ENCODE measurements around the gene KRTAP27-1. TPM values are rescaled to one million over a fixed set of nuclear protein-coding genes. Genes with fewer than 3 reads are reported as not detected.
A peak's percentile ranks its signal among the peaks of the same experiment; 100 is the strongest.

Gene KRTAP27-1
- not detected for total RNA-seq

- no peak for ATAC-seq
- DNase-seq (ENCODE audit: low spot score), result no peak
Observed at GRCh38 chr21:30337276-30337744, at the start of gene KRTAP27-1. Gene KRTAP27-1, minus strand, starts transcription at chr21:30337694. Its CDS starts 26 bp downstream, at chr21:30337668.

GRCh38 chr21:30382201-30382600 lies 44.7 kb upstream of the KRTAP27-1 start:
- no peak for ATAC-seq

GRCh38 chr21:30372139-30372770 lies 34.8 kb upstream of the KRTAP27-1 start, which contains the start of gene KRTAP13-2:
Gene KRTAP13-2, minus strand, starts transcription at chr21:30372271. Its CDS starts 58 bp downstream, at chr21:30372213.
- DNase-seq (ENCODE audit: low spot score), result no peak
- no peak for ATAC-seq

More at GRCh38 chr21:30382201-30382600, 44.7 kb upstream of the KRTAP27-1 start:
- no peak for DNase-seq (ENCODE audit: low spot score)

GRCh38 chr21:30355906-30356305 lies 18.4 kb upstream of the KRTAP27-1 start:
- ATAC-seq, result no peak
- no peak for DNase-seq (ENCODE audit: low spot score)

GRCh38 chr21:30354308-30355005 lies 17.0 kb upstream of the KRTAP27-1 start:
- no peak for DNase-seq (ENCODE audit: low spot score)
- ATAC-seq, result no peak

- DNase-seq (ENCODE audit: low spot score), result no peak
- no peak for ATAC-seq
Observed at GRCh38 chr21:30351534-30351933, 14.0 kb upstream of the KRTAP27-1 start.

- ATAC-seq (no peak), DNase-seq (ENCODE audit: low spot score) (no peak)
Observed at GRCh38 chr21:30349572-30349971, 12.1 kb upstream of the KRTAP27-1 start.

- DNase-seq (ENCODE audit: low spot score), result no peak
- ATAC-seq, result no peak
Observed at GRCh38 chr21:30348506-30348905, 11.0 kb upstream of the KRTAP27-1 start, which contains the start of gene KRTAP23-1. Gene KRTAP23-1, minus strand, starts transcription at chr21:30348606. Its CDS starts 0 bp downstream, at chr21:30348606.

GRCh38 chr21:30345014-30345413 lies 7.5 kb upstream of the KRTAP27-1 start:
- ATAC-seq, result no peak
- DNase-seq (ENCODE audit: low spot score), result no peak

- peak; percentile 85 for ATAC-seq
- peak; percentile 47 for DNase-seq (ENCODE audit: low spot score)
Observed at GRCh38 chr21:30340714-30341573, 3.5 kb upstream of the KRTAP27-1 start.

- ATAC-seq (no peak), DNase-seq (ENCODE audit: low spot score) (no peak)
Observed at GRCh38 chr21:30338717-30339116, 1.2 kb upstream of the KRTAP27-1 start.

GRCh38 chr21:30337772-30338171 lies 278 bp upstream of the KRTAP27-1 start:
- ATAC-seq, result no peak
- no peak for DNase-seq (ENCODE audit: low spot score)

- DNase-seq (ENCODE audit: low spot score) (no peak), ATAC-seq (no peak)
Observed at GRCh38 chr21:30336596-30336995, 898 bp downstream of the KRTAP27-1 start.

- no peak for DNase-seq (ENCODE audit: low spot score)
- ATAC-seq, result no peak
Observed at GRCh38 chr21:30333736-30334135, 3.8 kb downstream of the KRTAP27-1 start.

GRCh38 chr21:30332681-30333080 lies 4.8 kb downstream of the KRTAP27-1 start:
- no peak for ATAC-seq

GRCh38 chr21:30329203-30329875 lies 8.2 kb downstream of the KRTAP27-1 start:
- DNase-seq (ENCODE audit: low spot score) (no peak), ATAC-seq (no peak)

More at GRCh38 chr21:30332681-30333080, 4.8 kb downstream of the KRTAP27-1 start:
- DNase-seq (ENCODE audit: low spot score), result no peak

- DNase-seq (ENCODE audit: low spot score) (no peak), ATAC-seq (no peak)
Observed at GRCh38 chr21:30326390-30326789, 11.1 kb downstream of the KRTAP27-1 start.

GRCh38 chr21:30320215-30320614 lies 17.3 kb downstream of the KRTAP27-1 start, which contains the start of gene KRTAP26-1:
Gene KRTAP26-1, minus strand, starts transcription at chr21:30320315. Its CDS starts 280 bp downstream, at chr21:30320035.
- DNase-seq (ENCODE audit: low spot score) (no peak), ATAC-seq (no peak)

GRCh38 chr21:30315701-30316100 lies 21.8 kb downstream of the KRTAP27-1 start:
- ATAC-seq (no peak), DNase-seq (ENCODE audit: low spot score) (no peak)

- ATAC-seq, result no peak
- DNase-seq (ENCODE audit: low spot score), result no peak
Observed at GRCh38 chr21:30306884-30307283, 30.6 kb downstream of the KRTAP27-1 start.

Measured in left lobe of liver (tissue), 2 donors.